ENCODE results near the gene HGF. TPM values are rescaled to one million over a fixed set of nuclear protein-coding genes. Genes with fewer than 3 reads are reported as not detected.

HGF gene
- total RNA-seq, 2 experiments from 2014 or later, result not detected

- DNase-seq (no peak), ATAC-seq (ENCODE audit: low read depth) (no peak)
- H3K4me3 Mint-ChIP-seq, result no peak overlapping the region
- no peaks in the 10 kb centered on the region for H3K9me3 Mint-ChIP-seq
- no peak overlapping the region for H3K27ac Mint-ChIP-seq
- POLR2A ChIA-PET, result no interaction called here
- no peaks in the 10 kb centered on the region for H3K36me3 Mint-ChIP-seq
- no peaks in the 10 kb centered on the region for H3K27me3 Mint-ChIP-seq
- no peaks in the 10 kb centered on the region for H3K4me1 Mint-ChIP-seq
Measured at GRCh38 chr7:81674431-81674830, 95.4 kb downstream of the HGF start.

GRCh38 chr7:81672872-81673271, 97.0 kb downstream of the HGF start:
- H3K36me3 Mint-ChIP-seq, result no peaks in the 10 kb centered on the region

GRCh38 chr7:81669476-81670105, 100.3 kb downstream of the HGF start:
- no peak overlapping the region for H3K27ac Mint-ChIP-seq
- DNase-seq, result no peak
- no peaks in the 10 kb centered on the region for H3K27me3 Mint-ChIP-seq
- no peaks in the 10 kb centered on the region for H3K4me1 Mint-ChIP-seq
- H3K4me3 Mint-ChIP-seq, result no peak overlapping the region
- no peaks in the 10 kb centered on the region for H3K9me3 Mint-ChIP-seq
- no peak for ATAC-seq (ENCODE audit: low read depth)
- POLR2A ChIA-PET, result no interaction called here
- H3K36me3 Mint-ChIP-seq, result no peaks in the 10 kb centered on the region

More at GRCh38 chr7:81672872-81673271, 97.0 kb downstream of the HGF start:
- Mint-ChIP-seq H3K27me3 (no peaks in the 10 kb centered on the region), H3K27ac (no peak overlapping the region), H3K4me3 (no peak overlapping the region), H3K4me1 (no peaks in the 10 kb centered on the region), H3K9me3 (no peaks in the 10 kb centered on the region)
- no peak for ATAC-seq (ENCODE audit: low read depth)
- DNase-seq, result no peak
- POLR2A ChIA-PET, result no interaction called here

GRCh38 chr7:81666209-81666608, 103.6 kb downstream of the HGF start:
- ATAC-seq (ENCODE audit: low read depth), result no peak
- no peak overlapping the region for H3K27ac Mint-ChIP-seq
- no peaks in the 10 kb centered on the region for H3K4me1 Mint-ChIP-seq
- POLR2A ChIA-PET, result no interaction called here
- no peaks in the 10 kb centered on the region for H3K36me3 Mint-ChIP-seq
- no peak for DNase-seq
- H3K4me3 Mint-ChIP-seq, result no peak overlapping the region
- H3K9me3 Mint-ChIP-seq, result peaks cover 1% of the 10 kb centered on the region
- no peaks in the 10 kb centered on the region for H3K27me3 Mint-ChIP-seq

- no peak overlapping the region for H3K4me3 Mint-ChIP-seq
- ATAC-seq (ENCODE audit: low read depth) (no peak), DNase-seq (no peak)
- no peaks in the 10 kb centered on the region for H3K27me3 Mint-ChIP-seq
- H3K27ac Mint-ChIP-seq, result no peak overlapping the region
- no peaks in the 10 kb centered on the region for H3K4me1 Mint-ChIP-seq
- H3K9me3 Mint-ChIP-seq, result peaks cover 1% of the 10 kb centered on the region
- POLR2A ChIA-PET, result no interaction called here
- H3K36me3 Mint-ChIP-seq, result no peaks in the 10 kb centered on the region
Measured at GRCh38 chr7:81665236-81665635, 104.6 kb downstream of the HGF start.

- Mint-ChIP-seq H3K36me3 (no peaks in the 10 kb centered on the region), H3K9me3 (peaks cover 1% of the 10 kb centered on the region), H3K4me3 (no peak overlapping the region), H3K4me1 (no peaks in the 10 kb centered on the region), H3K27me3 (no peaks in the 10 kb centered on the region), H3K27ac (no peak overlapping the region)
- ATAC-seq (ENCODE audit: low read depth) (no peak), DNase-seq (no peak)
- POLR2A ChIA-PET, result no interaction called here
Measured at GRCh38 chr7:81664304-81664703, 105.5 kb downstream of the HGF start.

- H3K4me3 Mint-ChIP-seq, result no peak overlapping the region
- DNase-seq (no peak), ATAC-seq (ENCODE audit: low read depth) (no peak)
- no peaks in the 10 kb centered on the region for H3K27me3 Mint-ChIP-seq
- no peak overlapping the region for H3K27ac Mint-ChIP-seq
- no peaks in the 10 kb centered on the region for H3K4me1 Mint-ChIP-seq
- POLR2A ChIA-PET, result no interaction called here
- H3K36me3 Mint-ChIP-seq, result no peaks in the 10 kb centered on the region
- peaks cover 1% of the 10 kb centered on the region for H3K9me3 Mint-ChIP-seq
Measured at GRCh38 chr7:81662531-81662930, 107.3 kb downstream of the HGF start.

GRCh38 chr7:81659697-81660395, 110.0 kb downstream of the HGF start:
- DNase-seq (no peak), ATAC-seq (ENCODE audit: low read depth) (no peak)
- Mint-ChIP-seq H3K4me1 (no peaks in the 10 kb centered on the region), H3K27ac (no peak overlapping the region), H3K9me3 (peaks cover 1% of the 10 kb centered on the region), H3K4me3 (no peak overlapping the region), H3K36me3 (no peaks in the 10 kb centered on the region), H3K27me3 (no peaks in the 10 kb centered on the region)
- POLR2A ChIA-PET, result no interaction called here

GRCh38 chr7:81657551-81657950, 112.3 kb downstream of the HGF start:
- Mint-ChIP-seq H3K4me3 (no peak overlapping the region), H3K36me3 (no peaks in the 10 kb centered on the region), H3K4me1 (no peaks in the 10 kb centered on the region), H3K27me3 (no peaks in the 10 kb centered on the region), H3K27ac (no peak overlapping the region), H3K9me3 (peaks cover 2% of the 10 kb centered on the region)
- DNase-seq (no peak), ATAC-seq (ENCODE audit: low read depth) (no peak)
- POLR2A ChIA-PET, result no interaction called here

GRCh38 chr7:81655271-81655670, 114.6 kb downstream of the HGF start:
- Mint-ChIP-seq H3K27me3 (no peaks in the 10 kb centered on the region), H3K9me3 (peaks cover 3% of the 10 kb centered on the region), H3K4me3 (no peak overlapping the region), H3K27ac (no peak overlapping the region), H3K36me3 (no peaks in the 10 kb centered on the region), H3K4me1 (no peaks in the 10 kb centered on the region)
- POLR2A ChIA-PET, result no interaction called here
- no peak for ATAC-seq (ENCODE audit: low read depth)
- DNase-seq, result no peak

- POLR2A ChIA-PET, result no interaction called here
- Mint-ChIP-seq H3K27me3 (no peaks in the 10 kb centered on the region), H3K27ac (no peak overlapping the region), H3K4me1 (no peaks in the 10 kb centered on the region), H3K36me3 (no peaks in the 10 kb centered on the region), H3K4me3 (no peak overlapping the region), H3K9me3 (peaks cover 3% of the 10 kb centered on the region)
- no peak for DNase-seq
- no peak for ATAC-seq (ENCODE audit: low read depth)
Measured at GRCh38 chr7:81652225-81652624, 117.6 kb downstream of the HGF start.

Measured in activated naive CD8-positive, alpha-beta T cell treated with anti-CD3 and anti-CD28 coated beads, Interleukin-2, amount 10 ng/mL, durations not matched to agents 7 days and 5 days (primary cell).